Renal cortical epithelial cell (primary cell): Measurements from ENCODE around the gene FAM107B. TPM values are rescaled to one million over a fixed set of nuclear protein-coding genes. Genes with fewer than 3 reads are reported as not detected.
A peak's percentile ranks its signal among the peaks of the same experiment; 100 is the strongest.
"Not testable (repeated sequence)": the region's sequence is repeated elsewhere in the genome, so short reads cannot be mapped to it uniquely, and the experiment has no call there.

Source experiments
- DNase-seq: peaks from one replicate; pipeline ENCODE4 v3.0.0-alpha.2; 2011; ENCODE audit warnings: low read depth
- total RNA-seq: library from RNA; depleted of rRNA; stranded (reverse); fragments of >200 nt; gene quantifications from 2 replicates; pipeline ENCODE4 v1.2.3, GENCODE V29; 2014

Gene FAM107B
- total RNA-seq, 1 donor from 2014 or later: 127 TPM

DNA sequence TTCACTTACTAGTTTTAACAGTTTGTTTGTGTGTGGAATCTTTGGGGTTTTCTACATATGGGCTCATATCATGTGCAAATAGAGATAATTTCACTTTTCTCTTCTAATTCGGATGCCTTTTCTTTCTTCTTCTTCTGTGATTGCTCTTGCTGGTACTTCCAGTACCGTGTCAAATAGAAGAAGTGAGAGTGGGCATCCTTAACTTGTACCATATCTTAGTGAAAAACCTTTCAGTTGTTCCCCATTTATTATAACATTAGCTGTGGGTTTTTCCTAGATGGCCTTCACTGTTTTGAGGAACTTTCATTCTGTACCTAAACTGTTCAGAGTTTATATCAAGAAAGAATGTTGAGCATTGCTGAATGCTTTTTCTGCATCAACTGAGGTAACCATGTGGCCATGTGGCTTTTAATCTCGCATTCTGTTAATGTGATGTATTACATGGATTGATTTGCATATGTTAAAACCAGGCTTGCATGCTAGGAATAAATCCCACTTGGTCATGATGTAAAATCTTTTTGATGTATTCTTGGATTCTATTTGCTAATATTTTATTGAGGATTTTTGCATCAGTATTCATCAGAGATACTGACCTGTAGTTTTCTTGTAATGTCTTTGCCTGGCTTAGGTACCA is 78.7 kb downstream of the FAM107B start:
- no peak for DNase-seq

DNA sequence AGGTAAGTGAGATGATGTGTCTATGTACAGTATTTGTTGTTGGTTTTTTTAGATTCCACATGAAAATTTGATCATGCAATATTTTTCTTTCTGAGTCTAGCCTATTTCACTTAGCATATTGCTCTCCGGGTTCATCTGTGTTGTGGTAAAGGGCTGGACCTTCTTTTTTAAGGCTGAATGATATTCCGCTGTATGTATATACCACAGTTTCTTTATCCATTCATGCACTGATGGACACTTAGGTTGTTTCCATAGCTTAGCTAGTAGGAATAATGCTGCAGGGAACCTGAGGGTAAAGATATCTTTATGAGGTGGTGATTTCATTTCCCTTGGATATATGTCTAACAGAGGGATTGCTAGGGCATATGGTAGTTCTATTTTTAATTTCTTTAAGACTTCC is 80.8 kb downstream of the FAM107B start:
- no peak for DNase-seq

DNA sequence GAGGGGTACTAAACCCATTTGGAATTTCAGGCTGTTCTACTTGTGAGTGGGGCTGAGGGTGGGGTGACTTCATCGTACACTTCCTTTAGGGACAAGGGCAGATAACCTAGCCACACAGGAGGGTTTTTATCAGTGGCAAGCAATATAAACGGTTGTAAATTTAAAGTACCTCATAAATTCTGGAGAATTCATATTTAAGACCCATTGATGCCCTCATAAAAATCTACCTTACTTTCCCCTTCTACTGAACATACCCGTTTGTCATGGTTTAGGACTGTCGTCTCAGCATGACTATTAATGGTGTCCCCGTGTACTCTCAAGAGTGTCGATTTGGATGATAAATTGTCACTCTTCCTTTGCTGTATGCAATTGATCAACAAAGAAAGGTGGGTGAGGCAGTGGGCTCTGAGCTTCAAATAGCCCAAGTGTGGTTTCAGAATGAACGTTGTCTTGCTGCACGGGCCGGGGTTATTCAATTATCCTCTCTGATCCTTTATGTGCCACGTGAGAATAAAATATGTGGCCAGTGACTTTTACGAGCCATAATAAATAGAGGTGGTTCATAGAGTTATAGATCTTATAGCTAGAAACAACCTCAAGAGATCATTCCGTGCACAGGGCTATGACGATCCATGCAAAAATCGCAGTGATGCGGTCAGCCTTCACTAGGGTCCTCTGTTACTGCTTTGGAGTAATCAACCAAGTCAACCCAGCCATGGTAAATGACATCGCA is 82.2 kb downstream of the FAM107B start:
- no peak for DNase-seq

DNA sequence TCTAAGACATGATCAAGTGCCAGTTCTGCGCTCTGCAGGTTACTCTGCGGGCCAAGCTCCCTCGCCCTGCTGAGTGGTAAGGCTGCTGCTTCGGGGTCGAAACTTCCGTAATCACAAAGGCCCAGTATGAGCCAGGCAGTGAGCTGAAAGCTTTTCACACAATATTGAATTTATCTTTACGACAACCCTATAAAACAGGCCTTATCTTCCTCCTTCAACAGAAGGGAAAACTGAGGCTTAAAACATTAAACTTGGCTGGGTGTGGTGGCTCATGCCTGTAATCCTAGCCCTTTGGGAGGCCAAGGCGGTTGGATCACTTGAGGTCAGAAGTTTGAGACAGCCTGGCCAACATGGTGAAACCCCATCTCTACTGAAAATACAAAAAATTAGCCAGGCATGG is 83.3 kb downstream of the FAM107B start:
- no peak for DNase-seq

DNA sequence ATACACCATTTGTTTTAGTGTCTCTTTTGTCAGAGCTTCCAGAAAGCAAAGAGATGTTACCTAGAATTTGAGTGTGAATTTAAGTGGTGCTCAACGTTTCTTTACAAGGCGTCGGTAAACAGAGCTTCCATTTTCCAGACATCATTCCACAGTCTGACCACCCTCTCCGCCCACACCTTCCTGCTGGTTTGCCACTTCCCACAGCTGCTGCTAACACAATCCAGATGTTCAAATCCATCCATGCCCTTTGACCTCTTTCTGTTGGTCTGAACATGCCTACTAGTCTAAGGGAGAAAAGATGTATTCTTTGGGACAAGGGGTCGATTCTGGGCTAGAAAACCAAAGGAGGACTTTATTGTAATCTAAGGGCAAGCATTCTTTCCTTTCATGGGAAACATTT is 86.1 kb downstream of the FAM107B start:
- DNase-seq: no peak

DNA sequence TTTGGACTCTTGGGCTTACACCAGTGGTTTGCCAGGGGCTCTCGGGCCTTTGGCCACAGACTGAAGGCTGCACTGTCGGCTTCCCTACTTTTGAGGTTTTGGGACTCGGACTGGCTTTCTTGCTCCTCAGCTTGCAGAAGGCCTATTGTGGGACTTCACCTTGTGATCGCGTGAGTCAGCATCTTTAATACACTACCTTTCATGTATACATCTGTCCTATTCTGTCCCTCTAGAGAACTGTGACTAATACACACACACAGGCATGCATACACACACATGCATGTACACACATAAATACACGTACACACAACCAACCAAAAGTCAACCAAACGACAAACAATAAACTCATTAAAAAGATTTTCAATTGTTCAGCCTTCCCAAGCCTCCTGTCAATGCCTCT is 86.5 kb downstream of the FAM107B start:
- not testable (repeated sequence) for DNase-seq

DNA sequence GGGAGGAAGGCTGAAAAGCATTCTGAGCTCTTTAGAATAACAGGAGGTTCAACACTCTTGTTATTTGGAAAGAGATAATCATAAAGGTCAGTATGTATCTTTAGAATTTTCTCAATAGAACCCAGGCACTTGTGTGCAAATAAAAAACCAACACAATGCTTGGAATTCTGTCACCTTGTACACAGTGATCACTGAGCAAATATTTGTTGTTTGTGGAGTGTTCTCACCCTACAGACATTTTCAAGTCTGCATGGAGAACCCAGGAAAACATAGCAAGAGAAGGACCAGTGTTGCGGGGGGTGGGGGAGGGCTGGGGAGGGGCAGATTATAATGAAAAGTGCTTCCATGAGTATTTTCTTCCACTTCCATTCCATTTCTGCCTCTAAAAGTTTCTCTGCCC is 87.4 kb downstream of the FAM107B start:
- DNase-seq: no peak

DNA sequence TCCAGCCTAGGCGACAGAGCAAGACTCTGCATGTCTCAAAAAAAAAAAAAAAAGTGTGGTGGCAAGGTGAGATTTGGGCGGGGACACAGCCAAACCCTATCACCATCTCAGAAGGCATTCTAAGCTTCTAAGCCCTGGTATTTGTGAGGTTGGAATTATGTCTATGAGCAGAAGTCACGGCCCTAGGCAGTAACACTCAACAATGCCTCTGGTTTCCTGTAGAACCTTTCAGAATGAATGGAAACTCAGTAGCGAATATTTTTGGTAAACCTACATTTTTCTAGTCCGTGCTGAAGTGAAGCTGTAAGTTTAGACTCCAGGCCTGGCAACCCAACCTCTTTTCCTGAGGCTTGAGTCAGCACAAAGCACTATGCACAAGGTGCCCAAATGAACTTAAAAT is 88.3 kb downstream of the FAM107B start:
- no peak for DNase-seq

DNA sequence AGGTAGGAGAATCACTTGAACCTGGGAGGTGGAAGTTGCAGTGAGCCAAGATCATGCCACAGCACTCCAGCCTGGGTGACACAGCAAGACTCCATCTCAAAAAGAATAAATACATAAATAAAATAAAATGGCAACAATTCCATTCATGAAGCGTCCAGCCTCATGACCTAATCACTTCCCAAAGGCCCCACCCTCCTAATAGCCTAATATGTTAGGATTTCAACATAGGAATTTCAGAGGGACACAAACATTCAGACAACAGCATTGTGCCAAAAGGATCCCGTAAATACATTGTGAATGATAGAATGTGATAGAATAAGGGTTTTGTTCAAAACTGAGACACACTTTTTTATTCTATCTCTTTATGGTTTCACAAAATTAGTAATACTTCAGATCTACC is 90.3 kb downstream of the FAM107B start:
- DNase-seq: no peak

DNA sequence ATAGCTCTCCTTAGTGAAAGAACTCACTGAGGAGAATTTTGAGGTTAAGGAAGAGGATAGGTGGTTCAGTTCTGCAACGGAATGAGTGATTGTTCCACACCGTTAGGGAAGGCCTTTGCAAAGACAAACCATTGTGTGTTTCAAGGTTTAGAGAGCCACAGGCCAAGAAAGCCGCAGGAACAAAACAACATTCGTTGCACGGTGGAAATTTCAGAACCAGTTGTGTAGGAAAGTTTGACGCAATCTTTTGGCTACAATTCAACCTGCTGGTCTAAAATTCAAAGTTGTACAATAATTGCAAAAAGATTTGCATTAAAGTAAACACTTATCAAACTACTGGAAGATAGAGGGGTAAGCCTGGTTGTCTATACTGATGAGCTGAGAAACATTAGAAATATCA is 91.4 kb downstream of the FAM107B start:
- DNase-seq: no peak

DNA sequence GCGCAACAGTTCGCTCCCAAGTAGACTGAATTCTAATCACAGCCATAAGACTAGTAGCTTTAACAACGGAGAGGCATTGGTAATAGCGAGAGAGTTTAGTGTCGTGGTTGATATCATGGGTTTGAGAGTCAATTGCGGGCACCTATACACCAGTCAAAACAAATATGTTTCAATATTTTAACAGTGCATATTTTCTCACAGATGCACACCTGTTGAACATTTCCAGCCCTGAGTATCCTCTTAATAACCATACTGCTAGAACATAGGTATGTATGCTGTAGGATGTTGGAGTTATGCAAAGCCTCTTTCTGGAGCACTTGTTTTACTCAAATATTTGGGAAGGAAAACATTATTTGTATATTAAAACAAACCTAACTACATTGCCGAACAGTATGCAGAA is 92.9 kb downstream of the FAM107B start:
- no peak for DNase-seq

DNA sequence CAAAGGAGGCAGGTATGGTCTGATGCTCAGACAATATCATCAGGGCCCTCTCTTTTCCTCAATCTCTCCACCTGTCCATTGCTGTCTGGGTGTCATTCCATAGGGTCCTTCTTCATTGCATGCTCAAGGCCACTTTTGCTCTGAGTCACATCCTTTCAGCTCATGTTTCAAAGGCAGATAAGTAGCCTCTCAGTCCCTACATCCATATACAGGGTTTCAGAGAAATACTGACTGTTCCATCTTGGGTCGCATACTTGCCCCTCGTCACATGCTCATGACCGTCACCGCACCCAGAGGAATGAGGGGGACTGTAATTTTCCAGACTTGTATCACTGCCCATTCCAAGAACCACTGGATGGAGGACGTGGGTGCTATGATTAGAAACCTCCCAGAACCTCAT is 93.4 kb downstream of the FAM107B start:
- no peak for DNase-seq

DNA sequence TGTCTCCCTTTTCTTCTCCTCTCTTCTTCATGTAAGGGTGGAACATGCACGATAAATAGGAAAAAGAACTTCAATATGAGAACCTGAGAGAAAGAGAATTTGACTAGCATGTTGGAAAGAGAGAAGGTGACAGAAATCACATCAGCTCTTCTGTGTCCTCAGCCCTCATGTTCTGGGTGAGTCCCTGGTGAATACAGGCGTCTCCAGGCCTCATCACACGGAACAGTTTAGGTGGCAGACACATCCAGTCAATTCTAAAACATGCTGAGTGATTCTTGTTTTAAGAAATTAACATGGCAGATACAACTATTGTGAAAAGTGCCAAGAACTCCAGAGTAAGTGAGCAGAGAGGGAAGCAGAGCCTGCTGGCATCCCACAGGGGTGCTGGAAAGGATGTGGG is 96.1 kb downstream of the FAM107B start:
- DNase-seq: no peak

DNA sequence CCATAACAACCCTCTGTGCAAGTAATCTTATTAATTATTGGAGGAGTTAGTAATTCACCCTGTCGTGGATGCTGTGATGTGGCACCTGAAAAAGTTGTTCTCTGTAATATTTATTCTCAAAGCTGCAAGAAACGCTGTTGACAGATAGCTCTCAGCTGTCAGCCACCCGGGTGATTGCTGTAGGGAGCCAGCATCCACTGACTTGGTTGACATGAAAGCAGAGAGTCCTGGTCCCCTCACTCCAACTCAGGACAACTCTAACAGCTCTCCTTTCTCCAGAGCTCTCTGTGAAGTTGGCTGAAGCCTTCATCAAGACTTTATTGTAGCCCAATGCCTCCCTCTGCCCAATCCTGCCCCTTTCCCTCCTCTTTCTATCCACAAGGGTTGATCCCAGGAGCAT is 98.0 kb downstream of the FAM107B start:
- DNase-seq: no peak

DNA sequence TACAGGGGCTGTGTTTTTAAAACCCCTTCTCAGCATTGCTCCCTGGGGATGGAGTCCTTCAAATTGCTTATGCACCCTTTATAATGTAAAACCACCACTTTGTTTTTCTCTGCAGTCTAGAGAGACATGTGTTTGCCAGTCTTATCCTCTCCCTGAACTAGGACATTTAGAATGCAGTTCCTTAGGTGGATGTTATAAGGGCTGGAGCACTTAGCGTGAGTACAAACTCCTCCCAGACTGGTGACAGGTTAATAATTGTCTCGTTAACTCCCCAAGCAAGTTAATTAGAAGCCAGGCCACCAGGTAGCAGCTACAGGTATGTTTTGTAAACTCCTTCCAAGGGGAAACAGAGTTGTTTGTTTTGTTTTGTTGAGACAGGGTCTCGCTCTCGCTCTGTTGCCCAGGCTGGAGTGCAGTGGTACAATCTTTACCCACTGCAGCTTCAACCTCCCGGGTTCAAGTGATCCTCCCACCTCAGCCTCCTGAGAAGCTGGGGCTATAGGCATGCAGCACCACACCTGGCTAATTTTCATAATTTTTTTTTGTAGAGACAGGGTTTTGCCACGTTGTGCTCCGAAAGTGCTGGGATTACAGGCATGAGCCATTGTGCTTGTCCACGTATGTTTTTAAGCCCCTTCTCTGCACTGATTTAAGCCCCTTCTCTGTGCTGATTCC is 100.2 kb downstream of the FAM107B start:
- DNase-seq: peak; percentile 74

DNA sequence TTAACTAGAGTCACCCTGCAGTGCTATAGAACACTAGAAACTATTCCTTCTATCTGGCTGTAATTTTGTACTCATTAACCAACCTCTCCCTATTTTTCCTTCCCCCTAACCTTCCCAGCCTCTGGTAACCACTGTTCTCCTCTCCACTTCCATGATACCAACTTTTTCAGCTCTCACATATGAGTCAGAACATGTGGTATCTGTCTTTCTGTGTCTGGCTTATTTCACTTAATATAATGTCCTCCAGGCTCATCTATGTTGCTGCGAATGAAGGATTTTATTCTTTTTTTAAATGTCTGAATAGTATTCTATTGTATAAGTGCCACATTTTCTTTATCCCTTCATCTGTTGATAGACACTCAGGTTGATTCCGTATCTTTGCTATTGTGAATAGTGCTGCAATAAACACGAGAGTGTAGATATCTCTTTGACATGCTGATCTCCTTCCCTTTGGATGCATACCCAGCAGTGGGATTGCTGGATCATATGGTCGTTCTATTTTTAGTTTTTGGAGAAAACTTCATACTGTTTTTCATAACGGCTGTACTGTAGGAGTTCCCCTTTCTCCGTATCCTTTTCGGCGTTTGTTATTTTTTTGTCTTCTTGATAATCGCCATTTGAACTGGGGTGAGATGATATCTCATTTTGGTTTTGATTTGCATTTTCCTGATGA is 101.4 kb downstream of the FAM107B start:
- peak; percentile 74 for DNase-seq

DNA sequence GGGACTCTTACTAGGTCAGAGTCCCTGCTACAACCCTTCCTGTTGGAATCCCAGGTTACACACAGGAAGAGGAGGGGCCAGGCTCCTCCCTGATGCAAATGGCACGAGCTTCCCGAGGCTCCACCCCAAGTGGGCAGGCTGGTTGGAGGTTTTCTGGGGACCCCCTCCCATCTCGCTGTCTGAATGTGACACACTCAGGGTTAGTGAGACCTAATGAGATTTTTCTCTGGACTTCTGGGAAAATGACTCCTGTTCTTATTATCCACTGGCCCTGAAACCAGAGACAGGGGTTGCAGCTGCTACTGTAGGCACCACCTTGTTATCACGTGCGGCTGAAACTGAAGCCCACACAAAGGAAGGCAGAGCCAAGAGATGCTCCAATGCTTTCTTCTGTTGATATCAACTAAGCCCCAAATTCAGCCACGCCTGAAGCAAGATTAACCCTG is 103.3 kb downstream of the FAM107B start:
- DNase-seq: no peak

DNA sequence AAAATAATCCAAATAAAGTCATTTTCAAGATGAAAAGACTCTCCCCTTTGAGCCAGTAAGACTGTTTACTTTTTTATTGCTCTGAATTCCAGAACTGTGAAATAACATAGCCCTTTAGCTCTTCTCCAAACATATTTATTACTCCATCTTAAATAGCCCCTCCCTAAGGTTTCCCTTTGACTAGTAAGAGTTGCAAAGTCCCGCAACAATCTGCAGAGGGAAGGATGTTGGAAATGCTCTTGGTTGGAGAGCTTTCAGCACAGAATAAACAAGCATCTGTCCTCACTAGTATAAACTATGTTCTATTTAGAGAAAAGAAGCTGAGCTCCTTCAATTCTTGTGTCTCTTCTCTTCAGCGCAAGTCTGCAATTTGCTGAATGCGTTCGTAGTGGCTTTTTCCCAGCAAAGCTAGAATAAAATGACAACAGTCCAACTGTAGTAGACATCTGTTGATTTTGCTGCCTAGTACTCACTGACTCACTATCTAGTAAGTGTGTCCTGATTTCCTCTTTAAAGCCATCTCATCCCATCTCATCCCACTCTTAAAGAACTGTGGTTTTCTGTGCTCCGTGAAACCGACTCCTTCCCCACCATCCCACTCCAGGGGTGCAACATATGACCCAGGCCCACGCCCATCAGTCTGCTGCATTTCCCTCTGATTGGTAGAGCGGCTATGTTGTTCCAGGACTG is 104.0 kb downstream of the FAM107B start:
- DNase-seq: no peak

DNA sequence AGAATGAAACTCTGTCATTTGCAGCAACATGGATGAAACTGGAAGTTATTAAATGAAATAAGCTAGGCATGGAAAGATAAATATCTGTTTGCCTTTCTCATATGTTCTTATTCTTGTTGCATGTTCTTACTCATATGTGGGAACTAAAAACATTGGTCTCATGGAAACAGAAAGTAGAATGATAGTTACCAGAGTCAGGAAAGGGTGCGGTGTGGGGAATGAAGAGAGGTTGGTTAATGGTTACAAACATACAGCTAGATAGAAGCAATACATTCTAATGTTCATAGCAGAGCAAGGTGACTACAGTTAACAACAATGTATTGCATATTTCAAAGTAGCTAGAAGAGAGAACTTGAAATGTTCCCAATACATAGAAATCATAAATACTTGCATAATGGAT is 105.1 kb downstream of the FAM107B start:
- DNase-seq: no peak

DNA sequence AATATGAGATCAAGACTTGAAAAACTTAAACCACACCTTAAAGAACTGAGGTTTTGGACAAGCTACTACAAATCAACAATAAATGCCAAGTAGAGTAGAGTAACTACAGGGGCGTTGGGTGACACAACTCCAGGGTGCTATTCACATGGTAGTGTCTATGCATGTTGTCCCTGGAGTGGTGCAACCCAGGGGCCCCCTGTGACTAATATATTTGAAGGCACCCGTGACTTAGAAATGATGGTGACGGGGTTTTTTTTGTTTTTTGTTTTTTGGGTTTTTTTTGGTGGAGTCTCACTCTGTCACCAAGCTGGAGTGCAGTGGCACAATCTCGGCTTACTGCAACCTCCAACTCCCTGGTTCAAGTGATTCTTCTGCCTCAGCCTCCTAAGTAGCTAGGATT is 106.9 kb downstream of the FAM107B start:
- DNase-seq: no peak

DNA sequence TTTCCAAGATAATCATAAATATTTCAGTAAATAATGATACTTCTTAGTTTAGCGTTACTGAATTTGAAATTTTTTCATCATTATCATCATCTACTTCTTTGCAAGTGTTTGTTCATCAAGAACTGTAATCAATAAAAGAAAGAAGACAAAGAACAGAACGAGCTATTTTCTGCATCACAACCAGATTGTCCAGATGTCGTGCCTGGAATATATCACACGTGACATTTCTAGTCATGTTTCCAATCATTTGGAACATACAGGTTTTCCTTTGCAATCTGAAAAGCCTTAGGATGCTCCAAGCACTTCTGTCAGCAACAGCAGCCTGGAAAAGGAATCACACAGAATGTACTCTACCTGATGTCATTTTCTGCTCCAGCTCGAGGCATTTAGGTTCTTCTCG is 107.4 kb downstream of the FAM107B start:
- DNase-seq: no peak
